B cell (primary cell): Measurements from ENCODE around the gene SSPN. TPM values are rescaled to one million over a fixed set of nuclear protein-coding genes. Genes with fewer than 3 reads are reported as not detected.

Experiments used
- ATAC-seq: fragments of 200-7000 bp; cut with Tn5 transposase; one replicate; pipeline ENCODE4 v1.10.0; 2021; ENCODE audit warnings: low read depth, mild to moderate bottlenecking, moderate number of reproducible peaks, moderate library complexity
- CTCF ChIA-PET: fragments of 350-600 bp; sonication (Branson Sonifier 250); formaldehyde crosslinking; loops from one replicate; lab custom pipeline; 2021; ENCODE audit warnings: antibody characterized with exemption, inconsistent platforms; lab: Charles Lee
- POLR2A ChIA-PET: fragments of 350-600 bp; sonication (Branson Sonifier 250); formaldehyde crosslinking; loops from one replicate; lab custom pipeline; 2021; ENCODE audit warnings: antibody characterized with exemption; lab: Charles Lee
- DNase-seq: peaks from one replicate; pipeline ENCODE4 v3.0.0; 2013
- H2AFZ ChIP-seq: 2 replicates; pipeline ENCODE4 v1.6.1; 2012; ENCODE audit warnings: mild to moderate bottlenecking, low read depth, low read length; ENCODE audit not compliant: insufficient read depth, poor library complexity, severe bottlenecking
- H3K27ac ChIP-seq, 2 donors: 1 replicate in 1 of 2; 2 replicates in 1 of 2; pipeline ENCODE4 v1.5.1; 2012 to 2013; ENCODE audit warnings: low read length in 2 of 2, mild to moderate bottlenecking in 2 of 2, moderate library complexity in 1 of 2
- H3K27me3 ChIP-seq, 4 experiments: fragments of 200-600 bp in 1 of 4; sonication (generic) in 1 of 4; replicated peaks in 1 of 4; 1 replicate in 2 of 4; 2 replicates in 2 of 4; pipeline versions ENCODE4 v1.6.1 to v1.7.0; 2013 to 2016; ENCODE audit warnings: low read length in 3 of 4, mild to moderate bottlenecking in 2 of 4, mixed read lengths in 1 of 4, moderate library complexity in 1 of 4; ENCODE audit not compliant: insufficient read depth in 4 of 4, control insufficient read depth in 3 of 4; ENCODE audit errors: control extremely low read depth in 1 of 4
- H3K36me3 ChIP-seq, 2 experiments: replicated peaks in 1 of 2; 1 replicate in 1 of 2; 2 replicates in 1 of 2; pipeline versions ENCODE4 v1.6.1 to v1.7.1; 2013; ENCODE audit warnings: low read length in 1 of 2; ENCODE audit not compliant: insufficient read depth in 2 of 2, control insufficient read depth in 1 of 2; ENCODE audit errors: control extremely low read depth in 1 of 2, extremely low read depth in 1 of 2
- H3K4me1 ChIP-seq, 2 donors: fragments of 200-600 bp in 1 of 2; sonication (generic) in 1 of 2; 1 replicate in 1 of 2; 2 replicates in 1 of 2; pipeline versions ENCODE4 v1.5.1 to v1.6.1; 2013 to 2017; ENCODE audit warnings: low read length in 2 of 2; ENCODE audit not compliant: control insufficient read depth in 2 of 2, insufficient read depth in 2 of 2
- H3K4me2 ChIP-seq: replicated peaks from 2 replicates; pipeline ENCODE3; 2012; ENCODE audit warnings: mild to moderate bottlenecking, low read depth, low read length; ENCODE audit not compliant: poor library complexity, severe bottlenecking
- H3K4me3 ChIP-seq, 5 experiments: fragments of 200-600 bp in 1 of 5; sonication (generic) in 1 of 5; 1 replicate in 3 of 5; 2 replicates in 2 of 5; pipeline versions ENCODE4 v1.5.1 to v1.7.0; 2011 to 2016; ENCODE audit warnings: low read length in 4 of 5, mild to moderate bottlenecking in 4 of 5, low read depth in 2 of 5, control low read depth in 1 of 5, moderate library complexity in 1 of 5; ENCODE audit not compliant: insufficient read depth in 1 of 5; ENCODE audit errors: control extremely low read depth in 1 of 5, extremely low read depth in 1 of 5
- H3K79me2 ChIP-seq: fragments of 200-600 bp; sonication (generic); one replicate; pipeline ENCODE4 v1.6.0; 2016; ENCODE audit warnings: low read length; ENCODE audit not compliant: control insufficient read depth, insufficient read depth
- H3K9ac ChIP-seq: fragments of 200-600 bp; sonication (generic); 2 replicates; pipeline ENCODE4 v1.6.1; 2017; ENCODE audit warnings: mild to moderate bottlenecking, low read length, moderate library complexity
- H3K9me3 ChIP-seq, 3 donors: one replicate each; pipeline versions ENCODE4 v1.6.1 to v1.7.1; 2013; ENCODE audit warnings: low read length in 2 of 3; ENCODE audit not compliant: control insufficient read depth in 2 of 3, insufficient read depth in 1 of 3; ENCODE audit errors: control extremely low read depth in 1 of 3
- H4K20me1 ChIP-seq: 2 replicates; pipeline ENCODE4 v1.6.0; 2012; ENCODE audit warnings: mild to moderate bottlenecking, low read length; ENCODE audit not compliant: insufficient read depth, control insufficient read depth, poor library complexity, severe bottlenecking
- H3K27ac Mint-ChIP-seq: one replicate; pipeline ENCODE4 v1.8.0; 2021; ENCODE audit warnings: mixed read lengths
- H3K27me3 Mint-ChIP-seq: one replicate; pipeline ENCODE4 v1.8.0; 2021; ENCODE audit warnings: mixed read lengths
- H3K4me1 Mint-ChIP-seq: one replicate; pipeline ENCODE4 v1.8.0; 2021; ENCODE audit warnings: mixed read lengths
- H3K4me3 Mint-ChIP-seq: one replicate; pipeline ENCODE4 v1.8.0; 2021; ENCODE audit warnings: mixed read lengths
- H3K9me3 Mint-ChIP-seq: one replicate; pipeline ENCODE4 v1.8.0; 2022; ENCODE audit warnings: mixed read lengths; ENCODE audit not compliant: insufficient read depth
- EZH2 ChIP-seq: IDR thresholded peaks from 2 replicates; pipeline ENCODE4 v1.6.1; 2012; ENCODE audit warnings: borderline replicate concordance, low read depth, mild to moderate bottlenecking, moderate library complexity, low read length; ENCODE audit not compliant: insufficient read depth, poor library complexity, severe bottlenecking
- WGBS: methylation state at CpG from one replicate; pipeline ENCODE4 v1.1.5; 2013; ENCODE audit warnings: missing lambda C conversion rate; ENCODE audit not compliant: insufficient coverage; 5-methylcytosine and 5-hydroxymethylcytosine counted together
- intact Hi-C: fragments of 100-400 bp; cut with micrococcal nuclease; formaldehyde crosslinking; loops from one replicate; pipeline ENCODE4 v1.10.0; 2022
- polyA plus RNA-seq: library from polyadenylated mRNA; depleted of rRNA; stranded (reverse); fragments of >200 nt; gene quantifications from 2 replicates; pipeline ENCODE4 v1.2.3, GENCODE V29; 2012
- total RNA-seq, 2 donors: library from RNA; stranded (reverse); fragments of 120-200 nt in 1 of 2; gene quantifications; 1 replicate in 1 of 2; 2 replicates in 1 of 2; pipeline versions ENCODE4 v1.2.3 to v1.2.4, GENCODE V29; 2013 to 2022
- TF ChIP-seq, protein P1 (sequence below): fragments of 200-600 bp; IDR thresholded peaks from one replicate; pipeline ENCODE4 v1.8.0; 2022; ENCODE audit warnings: antibody characterized with exemption, mild to moderate bottlenecking

Gene SSPN
- total and polyA plus RNA-seq, 2 donors (not counting 1 experiment from before 2014, with no cell fraction given), result 18.3 to 19.6 TPM

DNA sequence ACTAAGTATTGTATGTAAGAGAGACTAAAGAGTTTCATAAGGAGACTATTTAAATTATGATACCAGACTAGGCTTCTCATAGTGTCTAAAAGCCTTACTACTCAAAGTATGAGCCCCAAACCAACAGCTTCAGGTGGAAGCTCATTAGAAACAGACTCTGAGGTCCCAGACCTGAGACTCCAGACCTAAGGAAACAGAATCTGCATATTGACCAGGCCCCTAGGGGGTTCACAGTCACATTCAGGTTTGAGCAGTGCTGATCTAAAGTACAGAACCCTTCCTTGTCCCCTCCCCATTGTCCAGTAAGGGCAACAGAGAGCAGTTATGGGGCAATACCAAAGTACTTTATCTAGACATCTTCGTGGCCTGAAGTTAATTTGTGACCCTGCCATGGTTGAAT lies 87.7 kb downstream of the SSPN start:
- ChIA-PET POLR2A (no interaction called here), CTCF (interaction anchor here (1.1 kb wide), 1 partner anchor 8 kb away, joined by 4 read pairs; no protein-coding TSS in a partner anchor)
- intact Hi-C loops, result no loop called here
- Histone ChIP-seq H3K79me2 (no peaks in the 10 kb centered on the region), H3K36me3 (no peaks in the 10 kb centered on the region), H3K4me2 (no peak overlapping the region), H3K27ac (no peak overlapping the region), H3K27me3 (no peaks in the 10 kb centered on the region), H3K9ac (no peak overlapping the region), H3K9me3 (peaks cover 0 to 10% (median 0%) of the 10 kb centered on the region in 3 donors), H2AFZ (no peak overlapping the region), H3K4me3 (no peak overlapping the region), H4K20me1 (no peaks in the 10 kb centered on the region), H3K4me1 (peaks cover 9 to 12% of the 10 kb centered on the region in 2 donors)
- no peaks in the 10 kb centered on the region for H3K27me3 Mint-ChIP-seq
- DNase-seq (no peak), ATAC-seq (no peak)
- no peaks in the 10 kb centered on the region for H3K9me3 Mint-ChIP-seq
- no peak overlapping the region for H3K27ac Mint-ChIP-seq
- WGBS, result 83% methylated on average over 1 of the region's 1 CpG
- H3K4me1 Mint-ChIP-seq, result peaks cover 12% of the 10 kb centered on the region
- TF ChIP-seq EZH2, result no peak
- TF ChIP-seq, protein P1, sequence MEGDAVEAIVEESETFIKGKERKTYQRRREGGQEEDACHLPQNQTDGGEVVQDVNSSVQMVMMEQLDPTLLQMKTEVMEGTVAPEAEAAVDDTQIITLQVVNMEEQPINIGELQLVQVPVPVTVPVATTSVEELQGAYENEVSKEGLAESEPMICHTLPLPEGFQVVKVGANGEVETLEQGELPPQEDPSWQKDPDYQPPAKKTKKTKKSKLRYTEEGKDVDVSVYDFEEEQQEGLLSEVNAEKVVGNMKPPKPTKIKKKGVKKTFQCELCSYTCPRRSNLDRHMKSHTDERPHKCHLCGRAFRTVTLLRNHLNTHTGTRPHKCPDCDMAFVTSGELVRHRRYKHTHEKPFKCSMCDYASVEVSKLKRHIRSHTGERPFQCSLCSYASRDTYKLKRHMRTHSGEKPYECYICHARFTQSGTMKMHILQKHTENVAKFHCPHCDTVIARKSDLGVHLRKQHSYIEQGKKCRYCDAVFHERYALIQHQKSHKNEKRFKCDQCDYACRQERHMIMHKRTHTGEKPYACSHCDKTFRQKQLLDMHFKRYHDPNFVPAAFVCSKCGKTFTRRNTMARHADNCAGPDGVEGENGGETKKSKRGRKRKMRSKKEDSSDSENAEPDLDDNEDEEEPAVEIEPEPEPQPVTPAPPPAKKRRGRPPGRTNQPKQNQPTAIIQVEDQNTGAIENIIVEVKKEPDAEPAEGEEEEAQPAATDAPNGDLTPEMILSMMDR, result no peak
- H3K4me3 Mint-ChIP-seq, result no peak overlapping the region

DNA sequence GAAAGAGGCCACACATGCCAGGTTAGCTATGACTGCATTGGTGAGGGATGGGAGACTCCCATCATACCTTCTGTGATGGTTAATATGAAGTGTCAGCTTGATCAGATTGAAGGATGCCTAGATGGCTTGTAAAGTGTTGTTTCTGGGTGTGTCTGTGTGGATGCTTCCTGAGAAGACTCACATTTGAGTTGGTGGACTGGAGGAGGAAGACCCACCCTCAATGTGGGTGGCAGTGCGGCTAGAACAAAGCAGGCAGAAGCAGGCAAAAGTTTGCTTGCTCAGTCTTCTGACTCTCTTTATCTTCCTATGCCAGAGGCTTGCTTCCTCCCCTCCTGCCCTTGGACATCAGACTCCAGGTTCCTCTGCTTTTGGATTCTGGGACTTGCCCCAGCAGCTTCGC lies 88.2 kb downstream of the SSPN start:
- H3K36me3 ChIP-seq, result no peaks in the 10 kb centered on the region
- H3K4me1 ChIP-seq, result peaks cover 3 to 6% of the 10 kb centered on the region in 2 donors
- Mint-ChIP-seq H3K27me3 (no peaks in the 10 kb centered on the region), H3K9me3 (no peaks in the 10 kb centered on the region), H3K27ac (no peak overlapping the region), H3K4me3 (no peak overlapping the region), H3K4me1 (peaks cover 7% of the 10 kb centered on the region)
- H3K4me3 ChIP-seq, result no peak overlapping the region
- ChIA-PET POLR2A (no interaction called here), CTCF (interaction anchor here (1.1 kb wide), 1 partner anchor 9 kb away, joined by 4 read pairs; no protein-coding TSS in a partner anchor)
- no peak for TF ChIP-seq EZH2
- TF ChIP-seq, protein P1, result no peak
- no peak for DNase-seq
- no peak overlapping the region for H3K9ac ChIP-seq
- no peak overlapping the region for H3K4me2 ChIP-seq
- H3K9me3 ChIP-seq, result peaks cover 0 to 10% (median 0%) of the 10 kb centered on the region in 3 donors
- no peaks in the 10 kb centered on the region for H3K79me2 ChIP-seq
- 93% methylated on average over 2 of the region's 2 CpGs for WGBS
- no peak for ATAC-seq
- H4K20me1 ChIP-seq, result no peaks in the 10 kb centered on the region
- H2AFZ ChIP-seq, result no peak overlapping the region
- intact Hi-C loops, result no loop called here
- no peak overlapping the region for H3K27ac ChIP-seq
- no peaks in the 10 kb centered on the region for H3K27me3 ChIP-seq
